ENCODE measurements around the gene PHKA2. TPM values are rescaled to one million over a fixed set of nuclear protein-coding genes. Genes with fewer than 3 reads are reported as not detected.

PHKA2 gene
- total and polyA plus RNA-seq, 2 of the 4 experiments (the other 2 are of a cell fraction): 10.0 to 21.5 TPM

DNA sequence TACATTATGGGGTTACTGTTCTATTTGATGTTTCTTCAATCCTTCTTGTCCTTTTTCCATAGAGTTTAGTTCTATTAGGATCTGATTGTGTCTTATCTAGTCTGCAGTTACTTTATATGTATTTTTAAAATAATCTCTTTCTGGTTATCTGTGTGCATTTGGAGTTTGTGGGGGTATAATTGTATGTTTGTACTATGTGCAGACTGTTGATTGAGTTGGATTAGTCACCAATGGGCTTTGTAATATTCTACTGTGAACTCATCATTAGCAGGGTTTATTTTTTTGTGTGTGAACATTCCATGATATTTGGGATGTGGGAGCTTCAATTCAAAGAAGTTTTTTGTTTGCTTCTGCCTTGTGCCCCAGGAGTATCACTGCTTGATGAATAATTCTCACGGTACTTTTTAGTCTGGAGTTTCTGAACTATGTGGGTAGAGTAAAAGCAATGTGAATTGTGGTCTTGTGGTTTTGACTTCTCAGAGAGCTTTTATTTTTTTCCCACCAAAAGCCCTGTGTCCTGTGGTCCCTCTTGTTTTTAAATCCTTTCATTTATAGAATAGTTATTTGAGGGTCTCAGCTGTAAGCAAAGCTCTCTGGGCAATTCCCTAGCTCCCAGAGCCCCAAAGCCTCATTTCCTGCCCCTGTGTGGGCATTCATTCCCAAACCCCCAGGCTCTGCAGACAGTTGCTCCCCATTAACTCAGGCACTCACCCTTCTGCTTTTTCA is 127.8 kb downstream of the PHKA2 start:
- H3K27ac ChIP-seq (ENCODE audit: insufficient read depth, low read length): no peak overlapping the region
- no peak overlapping the region for H3K14ac ChIP-seq (replicated peaks; ENCODE audit: low read depth, low read length)
- H3K56ac ChIP-seq (ENCODE audit: extremely low read depth, insufficient read depth, low read length): no peak overlapping the region
- H3K4me1 ChIP-seq (ENCODE audit: control insufficient read depth, insufficient read depth, low read length): no peaks in the 10 kb centered on the region
- no peak overlapping the region for H4K8ac ChIP-seq (ENCODE audit: low read depth in 2 of 2, low read length in 2 of 2)
- no peak overlapping the region for H2AK5ac ChIP-seq (ENCODE audit: low read depth, low read length)
- dilution Hi-C loops (cut with HindIII; ENCODE audit: low sequenced_read_pairs, unreplicated experiment) (no loop called here), in situ Hi-C loops (cut with MboI; ENCODE audit: low sequenced_read_pairs) (no loop called here), intact Hi-C loops (cut with micrococcal nuclease) (no loop called here)
- no peak overlapping the region for H3K23ac ChIP-seq (ENCODE audit: low read depth, low read length)
- H3K9me3 ChIP-seq (ENCODE audit: control insufficient read depth, insufficient read depth, low read length): no peaks in the 10 kb centered on the region
- H4K20me1 ChIP-seq (ENCODE audit: insufficient read depth, low read length): no peaks in the 10 kb centered on the region
- H2AFZ ChIP-seq (replicated peaks; ENCODE audit: low read length, poor library complexity): no peak overlapping the region
- H3K9me1 ChIP-seq (ENCODE audit: insufficient read depth, low read length): no peaks in the 10 kb centered on the region
- H3K36me3 ChIP-seq (ENCODE audit: control insufficient read depth, insufficient read depth, low read length): no peaks in the 10 kb centered on the region
- H3K9ac ChIP-seq (ENCODE audit: low read depth, low read length): no peak overlapping the region
- H3K79me1 ChIP-seq (ENCODE audit: low read depth in 1 of 2, low read length in 2 of 2): no peaks in the 10 kb centered on the region
- H2AK9ac ChIP-seq (replicated peaks; ENCODE audit: low read depth, low read length, poor library complexity): no peak overlapping the region
- no peak overlapping the region for H3K4ac ChIP-seq (ENCODE audit: low read depth, low read length)
- no CpG with 5 or more reads among the region's 1 CpG for WGBS, 2 experiments (ENCODE audit: extremely low coverage in 2 of 2, insufficient read length in 1 of 2)
- H3K18ac ChIP-seq (ENCODE audit: low read depth, low read length): no peak overlapping the region
- no peak overlapping the region for H2BK5ac ChIP-seq (ENCODE audit: low read depth, low read length, poor library complexity, severe bottlenecking)
- H2BK120ac ChIP-seq (ENCODE audit: low read depth, low read length): no peak overlapping the region
- no TSS peak for BruUV-seq (replicated peaks)
- no peak for TF ChIP-seq RCOR1 (IDR thresholded peaks at IDR 0.05; ENCODE audit: insufficient replicate concordance, low read length)
- no peak for TF ChIP-seq POLR2A (IDR thresholded peaks at IDR 0.05; ENCODE audit: low read depth, low read length)
- TF ChIP-seq, protein P1, sequence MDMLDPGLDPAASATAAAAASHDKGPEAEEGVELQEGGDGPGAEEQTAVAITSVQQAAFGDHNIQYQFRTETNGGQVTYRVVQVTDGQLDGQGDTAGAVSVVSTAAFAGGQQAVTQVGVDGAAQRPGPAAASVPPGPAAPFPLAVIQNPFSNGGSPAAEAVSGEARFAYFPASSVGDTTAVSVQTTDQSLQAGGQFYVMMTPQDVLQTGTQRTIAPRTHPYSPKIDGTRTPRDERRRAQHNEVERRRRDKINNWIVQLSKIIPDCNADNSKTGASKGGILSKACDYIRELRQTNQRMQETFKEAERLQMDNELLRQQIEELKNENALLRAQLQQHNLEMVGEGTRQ (IDR thresholded peaks at IDR 0.05; ENCODE audit: low read depth, low read length): no peak
- TF ChIP-seq NFE2L2 (IDR thresholded peaks at IDR 0.05; ENCODE audit: low read depth, low read length): no peak
- TF ChIP-seq CHD1 (IDR thresholded peaks at IDR 0.05; ENCODE audit: low read depth, low read length): no peak
- TF ChIP-seq SMC3 (IDR thresholded peaks at IDR 0.05; ENCODE audit: low read depth, low read length): no peak
- TF ChIP-seq RFX5 (IDR thresholded peaks at IDR 0.05; ENCODE audit: low read depth, low read length): no peak
- no peak for TF ChIP-seq BHLHE40 (IDR thresholded peaks at IDR 0.05; ENCODE audit: low read depth, low read length)
- no peak for TF ChIP-seq MAFK (IDR thresholded peaks at IDR 0.05; ENCODE audit: low read depth, low read length)
- no peak for TF ChIP-seq RAD21 (IDR thresholded peaks at IDR 0.05; ENCODE audit: low read length)
- no peak for TF ChIP-seq FOS (IDR thresholded peaks at IDR 0.05; ENCODE audit: low read depth, low read length)
- TF ChIP-seq MXI1 (IDR thresholded peaks at IDR 0.05; ENCODE audit: borderline replicate concordance, low read depth, low read length): no peak
- TF ChIP-seq CTCF (conservative IDR thresholded peaks at IDR 0.05; ENCODE audit: low read depth, low read length): no peak
- no peak for TF ChIP-seq ELK1 (IDR thresholded peaks at IDR 0.05; ENCODE audit: borderline replicate concordance, low read depth, low read length)
- TF ChIP-seq MAZ (IDR thresholded peaks at IDR 0.05; ENCODE audit: borderline replicate concordance, low read depth, low read length): no peak
- TF ChIP-seq CEBPB (IDR thresholded peaks at IDR 0.05; ENCODE audit: low read depth, low read length): no peak
- CTCF ChIA-PET: interaction anchor here (0.6 kb wide), 1 partner anchor 460 kb away, joined by 3 read pairs; no protein-coding TSS in a partner anchor
- H2BK20ac ChIP-seq (ENCODE audit: low read depth, low read length): no peak overlapping the region
- POLR2A ChIA-PET (ENCODE audit: unreplicated experiment): no interaction called here
- no peak overlapping the region for H3K4me3 ChIP-seq (ENCODE audit: insufficient read depth, low read depth, low read length)
- DNase-seq (no peak), ATAC-seq (ENCODE audit: low read depth) (no peak)
- H2BK15ac ChIP-seq (ENCODE audit: low read depth, low read length): no peak overlapping the region
- H4K5ac ChIP-seq (ENCODE audit: low read depth, low read length): no peak overlapping the region
- H4K91ac ChIP-seq (ENCODE audit: insufficient read depth, low read depth, low read length): no peak overlapping the region
- H3K4me2 ChIP-seq (ENCODE audit: low read depth, low read length): no peak overlapping the region
- H3K27me3 ChIP-seq (ENCODE audit: control insufficient read depth, insufficient read depth, low read length): no peaks in the 10 kb centered on the region
